IMR-90 (cell line): ENCODE data around the gene MID1.

ENCODE experiments used
- BHLHE40 ChIP-seq: fragments of 150-350 bp; IDR thresholded peaks from 2 replicates; pipeline ENCODE4 v1.6.1; 2016; ENCODE audit warnings: mild to moderate bottlenecking, low read depth, low read length
- CHD1 ChIP-seq: IDR thresholded peaks from 2 replicates; pipeline ENCODE4 v1.6.1; 2012; ENCODE audit warnings: low read depth, low read length, improper control_type of control experiment
- MXI1 ChIP-seq: IDR thresholded peaks from 2 replicates; pipeline ENCODE4 v1.6.1; 2012; ENCODE audit warnings: low read depth, mild to moderate bottlenecking, low read length, moderate library complexity, borderline replicate concordance
- NFE2L2 ChIP-seq: fragments of 150-350 bp; IDR thresholded peaks from 2 replicates; pipeline ENCODE4 v1.6.1; 2016; ENCODE audit warnings: low read depth, mild to moderate bottlenecking, low read length
- POLR2A ChIP-seq: IDR thresholded peaks from 2 replicates; pipeline ENCODE4 v1.6.1; 2012; ENCODE audit warnings: mild to moderate bottlenecking, low read depth, low read length
- RAD21 ChIP-seq: IDR thresholded peaks from 2 replicates; pipeline ENCODE4 v1.6.1; 2012; ENCODE audit warnings: low read length, improper control_type of control experiment
- SMC3 ChIP-seq: fragments of 150-350 bp; IDR thresholded peaks from 2 replicates; pipeline ENCODE4 v1.6.1; 2016; ENCODE audit warnings: low read depth, mild to moderate bottlenecking, antibody characterized with exemption, low read length, moderate library complexity
- TF ChIP-seq, protein P1 (sequence below): conservative IDR thresholded peaks from 2 replicates; pipeline ENCODE4 v1.5.1; 2012; ENCODE audit warnings: mild to moderate bottlenecking, low read depth, low read length, improper control_type of control experiment

DNA sequence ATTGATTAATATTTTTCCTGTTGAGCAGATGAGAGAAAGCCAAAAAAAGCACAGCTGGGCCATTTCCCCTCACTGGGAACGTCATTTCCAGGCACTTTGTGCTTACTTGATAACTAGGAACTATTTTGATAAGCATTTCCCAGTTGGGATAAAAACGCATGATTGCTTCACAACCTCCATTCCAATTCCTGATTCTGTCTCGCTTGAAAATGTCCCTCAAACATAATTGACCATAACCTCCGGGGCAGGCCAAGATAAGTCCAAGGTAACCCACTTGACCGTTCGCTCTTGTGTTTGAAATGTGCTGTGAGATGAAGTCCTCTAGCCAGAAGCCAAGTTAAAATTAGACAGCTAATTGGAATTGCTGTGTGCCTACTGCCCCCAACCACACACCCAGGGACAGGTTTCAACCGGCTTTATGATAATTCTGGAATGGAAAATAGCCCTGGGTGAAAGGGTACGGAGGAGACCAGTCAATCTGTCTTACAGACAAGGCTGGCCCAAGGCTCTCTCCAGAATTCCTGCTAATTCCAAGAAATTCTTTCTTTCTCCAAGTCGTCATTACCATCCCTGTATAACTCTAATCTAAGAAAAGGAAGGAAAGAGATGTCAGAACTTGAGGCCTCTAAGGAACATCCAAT, 137.1 kb downstream of the MID1 start:
- TF ChIP-seq POLR2A (no peak), CHD1 (no peak), RAD21 (no peak), NFE2L2 (no peak), BHLHE40 (no peak), MXI1 (no peak), SMC3 (no peak)
- TF ChIP-seq, protein P1, sequence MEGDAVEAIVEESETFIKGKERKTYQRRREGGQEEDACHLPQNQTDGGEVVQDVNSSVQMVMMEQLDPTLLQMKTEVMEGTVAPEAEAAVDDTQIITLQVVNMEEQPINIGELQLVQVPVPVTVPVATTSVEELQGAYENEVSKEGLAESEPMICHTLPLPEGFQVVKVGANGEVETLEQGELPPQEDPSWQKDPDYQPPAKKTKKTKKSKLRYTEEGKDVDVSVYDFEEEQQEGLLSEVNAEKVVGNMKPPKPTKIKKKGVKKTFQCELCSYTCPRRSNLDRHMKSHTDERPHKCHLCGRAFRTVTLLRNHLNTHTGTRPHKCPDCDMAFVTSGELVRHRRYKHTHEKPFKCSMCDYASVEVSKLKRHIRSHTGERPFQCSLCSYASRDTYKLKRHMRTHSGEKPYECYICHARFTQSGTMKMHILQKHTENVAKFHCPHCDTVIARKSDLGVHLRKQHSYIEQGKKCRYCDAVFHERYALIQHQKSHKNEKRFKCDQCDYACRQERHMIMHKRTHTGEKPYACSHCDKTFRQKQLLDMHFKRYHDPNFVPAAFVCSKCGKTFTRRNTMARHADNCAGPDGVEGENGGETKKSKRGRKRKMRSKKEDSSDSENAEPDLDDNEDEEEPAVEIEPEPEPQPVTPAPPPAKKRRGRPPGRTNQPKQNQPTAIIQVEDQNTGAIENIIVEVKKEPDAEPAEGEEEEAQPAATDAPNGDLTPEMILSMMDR, result no peak
